ENCODE results near the gene PTRH2. TPM values are rescaled to one million over a fixed set of nuclear protein-coding genes. Genes with fewer than 3 reads are reported as not detected.

The PTRH2 gene
- total RNA-seq, 1 experiment from 2014 or later, result 40.8 TPM

GRCh38 chr17:59745040-59745439 is 37.8 kb upstream of the PTRH2 start:
- H3K27ac Mint-ChIP-seq, result no peak overlapping the region

More at GRCh38 chr17:59745040-59745439, 37.8 kb upstream of the PTRH2 start:
- Histone ChIP-seq H2BK5ac (ENCODE audit: insufficient read length, low read length) (no peak overlapping the region), H3K9ac (ENCODE audit: extremely low read depth, insufficient read length, low read length) (no peak overlapping the region), H3K56ac (ENCODE audit: insufficient read length, low read depth, low read length) (no peak overlapping the region), H3K9me3 (ENCODE audit: control insufficient read depth, low read depth, low read length) (no peaks in the 10 kb centered on the region), H3K79me2 (ENCODE audit: insufficient read depth, low read length) (no peaks in the 10 kb centered on the region), H2AK5ac (ENCODE audit: insufficient read length, low read length) (no peak overlapping the region), H3K27me3 (ENCODE audit: insufficient read depth, low read length) (no peaks in the 10 kb centered on the region), H3K4ac (ENCODE audit: low read depth, low read length) (no peak overlapping the region), H4K91ac (ENCODE audit: insufficient read length, low read depth, low read length) (no peak overlapping the region), H3K4me2 (ENCODE audit: insufficient read depth, insufficient read length, low read length) (no peak overlapping the region), H3K23ac (ENCODE audit: insufficient read length, low read depth, low read length) (no peak overlapping the region), H3K14ac (ENCODE audit: insufficient read depth, low read length) (no peak overlapping the region), H2AFZ (ENCODE audit: low read length) (no peak overlapping the region), H3K79me1 (ENCODE audit: insufficient read depth, low read depth, low read length, poor library complexity, severe bottlenecking) (no peaks in the 10 kb centered on the region), H2BK120ac (ENCODE audit: low read depth, low read length, poor library complexity, severe bottlenecking) (no peak overlapping the region), H4K8ac (replicated peaks; ENCODE audit: insufficient read length, low read depth, low read length) (no peak overlapping the region), H3K27ac (ENCODE audit: insufficient read length, low read depth, low read length) (no peak overlapping the region), H2BK12ac (ENCODE audit: insufficient read length, low read depth, low read length) (no peak overlapping the region), H3K23me2 (ENCODE audit: insufficient read length, low read depth, low read length, poor library complexity, severe bottlenecking) (no peaks in the 10 kb centered on the region), H3K4me1 (ENCODE audit: insufficient read depth, low read length) (no peaks in the 10 kb centered on the region), H2BK20ac (ENCODE audit: low read depth, low read length, poor library complexity, severe bottlenecking) (no peak overlapping the region), H4K5ac (ENCODE audit: insufficient read length, low read depth, low read length) (no peak overlapping the region), H3T11ph (ENCODE audit: low read length) (no peak overlapping the region), H2BK15ac (ENCODE audit: low read depth, low read length) (no peak overlapping the region), H3K18ac (ENCODE audit: insufficient read length, low read depth, low read length) (no peak overlapping the region), H4K20me1 (ENCODE audit: control insufficient read depth, insufficient read depth, insufficient read length) (no peaks in the 10 kb centered on the region)
- peaks cover 19 to 28% (median 20%) of the 10 kb centered on the region in 3 experiments for H3K36me3 Mint-ChIP-seq (ENCODE audit: insufficient read depth in 1 of 3, low read depth in 3 of 3)
- TF ChIP-seq CTCF (conservative IDR thresholded peaks at IDR 0.05), result no peak
- no peak for DNase-seq
- H3K9me3 Mint-ChIP-seq, result peaks cover 12 to 13% of the 10 kb centered on the region in 2 experiments; a peak in 4 of 5 replicates
- H3K4me1 Mint-ChIP-seq, result no peaks in the 10 kb centered on the region
- H3K4me3 Mint-ChIP-seq, result no peak overlapping the region
- WGBS (ENCODE audit: extremely low coverage, insufficient read length, low lambda C conversion rate), result no CpG with 5 or more reads among the region's 2 CpGs
- no peaks in the 10 kb centered on the region for H3K27me3 Mint-ChIP-seq (ENCODE audit: low read depth)
